HG02588 (cell line): Measurements from ENCODE around the gene LRIG1.

Experiments
- ATAC-seq: cut with Tn5 transposase; IDR thresholded peaks from one replicate; pipeline ENCODE4 v1.9.1; 2021; ENCODE audit warnings: mild to moderate bottlenecking, moderate library complexity; ENCODE audit not compliant: unreplicated experiment

The LRIG1 gene

GRCh38 chr3:66366747-66367146 is 134.1 kb downstream of the LRIG1 start:
- no peak for ATAC-seq

DNA sequence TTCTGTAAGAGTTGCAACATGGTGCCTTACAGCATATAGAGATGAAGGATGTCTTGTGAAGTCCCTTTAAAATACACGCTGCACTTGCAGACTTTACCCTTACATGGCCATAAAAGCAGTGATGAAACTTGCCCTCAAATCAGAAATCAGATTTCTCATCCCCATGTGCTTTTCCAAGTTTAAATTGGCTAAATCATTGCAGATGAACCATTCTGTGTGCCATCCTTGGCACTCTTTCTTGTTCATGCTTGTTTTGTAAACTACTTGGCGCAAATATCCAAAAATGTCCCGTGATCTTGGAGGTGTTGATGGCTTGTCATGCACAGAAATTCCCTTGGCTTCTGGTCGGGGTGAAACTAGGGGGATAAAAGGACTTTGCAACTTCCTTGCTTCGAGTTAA is 135.7 kb downstream of the LRIG1 start:
- no peak for ATAC-seq

- no peak for ATAC-seq
These were observed 137.7 kb downstream of the LRIG1 start for GRCh38 chr3:66363148-66363547.

- no peak for ATAC-seq
These were observed 138.3 kb downstream of the LRIG1 start for GRCh38 chr3:66362541-66362941.

DNA sequence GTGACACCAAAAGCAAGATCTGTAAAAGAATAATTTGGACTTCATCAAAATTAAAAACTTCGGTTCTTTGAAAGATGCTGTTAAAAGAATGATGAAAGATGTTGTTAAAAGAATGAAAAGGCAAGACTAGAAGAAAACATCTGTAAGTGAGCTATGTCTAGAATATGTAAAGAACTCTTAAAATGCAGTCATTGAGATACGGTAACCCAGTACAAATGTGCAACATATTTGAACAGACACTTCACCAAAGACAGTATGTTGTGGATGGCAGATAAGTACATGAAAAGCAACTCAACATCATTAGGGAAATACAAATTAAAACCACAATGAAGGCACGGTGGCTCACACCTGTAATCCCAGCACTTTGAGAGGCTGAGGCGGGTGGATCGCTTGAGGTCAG is 139.5 kb downstream of the LRIG1 start:
- no peak for ATAC-seq

- no peak for ATAC-seq
These were observed 144.8 kb downstream of the LRIG1 start for GRCh38 chr3:66355997-66356396.

DNA sequence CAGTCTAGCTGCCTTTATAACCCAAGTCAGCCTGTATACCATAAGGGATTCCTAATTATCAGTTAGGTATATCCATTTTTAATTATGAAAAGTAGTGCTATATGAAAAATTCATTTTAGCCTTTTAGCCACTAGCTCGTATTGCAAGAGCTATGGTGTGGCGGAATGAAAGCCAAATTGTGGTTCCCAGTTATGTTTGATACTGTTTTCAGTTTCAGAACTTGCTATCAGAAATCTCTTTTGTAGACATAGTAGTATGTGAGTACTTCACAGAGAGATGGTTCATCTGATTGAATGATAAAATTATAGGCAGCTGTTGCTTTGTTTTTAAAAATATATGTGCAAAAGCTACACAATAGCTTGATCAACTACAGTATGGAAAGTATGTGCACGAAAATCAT is 145.4 kb downstream of the LRIG1 start:
- ATAC-seq = no peak

- no peak for ATAC-seq
These were observed 146.8 kb downstream of the LRIG1 start for GRCh38 chr3:66354001-66354400.

GRCh38 chr3:66353530-66353929 is 147.3 kb downstream of the LRIG1 start:
- no peak for ATAC-seq

DNA sequence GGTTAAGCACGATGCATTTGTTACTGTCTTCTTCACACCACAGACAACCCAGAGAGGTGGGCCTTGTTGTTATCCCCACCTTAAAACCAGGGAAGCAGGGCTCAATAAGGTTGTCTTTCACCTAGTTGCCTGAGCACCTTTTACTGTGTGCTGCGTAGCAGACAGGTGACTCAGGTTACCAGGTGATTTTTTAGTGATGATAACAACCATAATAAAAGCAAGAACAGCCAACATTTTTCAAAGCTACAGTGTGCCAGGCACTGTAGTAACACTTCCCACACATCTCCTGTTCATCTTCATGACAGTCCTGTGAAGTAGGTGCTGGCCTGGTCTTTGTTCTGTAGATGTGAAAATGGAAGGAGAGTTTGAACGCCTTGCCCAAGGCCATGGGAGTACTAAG is 147.8 kb downstream of the LRIG1 start:
- ATAC-seq = no peak

DNA sequence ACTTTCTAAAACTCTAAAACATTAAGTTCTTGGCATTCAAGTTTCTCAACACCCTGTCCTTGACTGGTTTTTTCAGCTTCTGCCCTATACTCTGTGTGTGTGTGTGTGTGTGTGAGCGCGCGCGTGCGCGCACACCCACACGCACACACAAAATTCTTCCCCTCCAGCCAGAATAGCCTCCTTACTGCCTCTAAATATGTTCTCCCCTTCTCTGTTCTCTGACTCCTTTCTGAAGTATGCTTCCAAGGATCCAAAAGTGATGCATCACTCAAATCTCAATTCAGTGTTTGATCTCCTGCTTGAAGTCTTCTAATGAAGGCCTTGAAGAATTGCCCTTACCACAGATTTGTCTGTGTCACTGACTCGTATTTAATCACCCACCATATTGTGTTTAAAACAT is 150.2 kb downstream of the LRIG1 start:
- no peak for ATAC-seq

GRCh38 chr3:66348704-66349103 is 152.1 kb downstream of the LRIG1 start:
- ATAC-seq = no peak

DNA sequence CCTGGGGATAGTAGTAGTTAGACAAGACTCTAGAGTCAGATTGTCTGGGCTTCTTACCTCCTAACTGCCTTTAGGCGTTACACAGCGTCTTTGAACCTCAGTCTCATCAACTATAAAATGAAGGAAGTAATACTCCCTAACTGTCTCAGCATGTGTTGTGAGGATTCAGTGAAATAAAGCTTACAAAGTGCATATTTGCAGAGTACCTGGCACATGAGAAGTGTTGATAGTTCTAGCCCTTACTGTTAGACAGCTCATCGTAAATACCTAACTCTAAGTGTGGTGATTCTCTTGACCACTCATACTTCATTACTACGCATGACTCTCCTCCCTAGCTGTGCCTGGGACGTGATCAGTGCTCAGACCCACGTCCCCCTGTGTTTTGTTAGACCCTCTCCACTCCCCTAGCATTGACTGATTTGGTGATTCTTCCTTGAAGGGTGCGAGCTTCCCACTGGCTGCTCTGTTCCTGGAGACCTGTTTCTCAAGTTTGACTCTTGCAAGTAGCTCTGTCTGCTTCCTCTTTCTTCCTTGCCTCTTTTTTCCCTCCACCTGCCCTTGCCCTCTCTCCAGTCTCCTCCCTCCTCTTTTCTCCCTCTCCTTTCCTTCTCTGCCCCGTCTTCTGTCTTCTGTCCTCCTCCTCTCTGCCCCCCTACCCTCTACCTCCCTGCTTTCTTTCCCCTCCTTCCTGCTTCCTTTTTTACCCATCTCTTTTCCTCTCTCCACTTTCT is 155.8 kb downstream of the LRIG1 start:
- ATAC-seq = no peak

GRCh38 chr3:66344391-66344811 is 156.4 kb downstream of the LRIG1 start:
- ATAC-seq = no peak

DNA sequence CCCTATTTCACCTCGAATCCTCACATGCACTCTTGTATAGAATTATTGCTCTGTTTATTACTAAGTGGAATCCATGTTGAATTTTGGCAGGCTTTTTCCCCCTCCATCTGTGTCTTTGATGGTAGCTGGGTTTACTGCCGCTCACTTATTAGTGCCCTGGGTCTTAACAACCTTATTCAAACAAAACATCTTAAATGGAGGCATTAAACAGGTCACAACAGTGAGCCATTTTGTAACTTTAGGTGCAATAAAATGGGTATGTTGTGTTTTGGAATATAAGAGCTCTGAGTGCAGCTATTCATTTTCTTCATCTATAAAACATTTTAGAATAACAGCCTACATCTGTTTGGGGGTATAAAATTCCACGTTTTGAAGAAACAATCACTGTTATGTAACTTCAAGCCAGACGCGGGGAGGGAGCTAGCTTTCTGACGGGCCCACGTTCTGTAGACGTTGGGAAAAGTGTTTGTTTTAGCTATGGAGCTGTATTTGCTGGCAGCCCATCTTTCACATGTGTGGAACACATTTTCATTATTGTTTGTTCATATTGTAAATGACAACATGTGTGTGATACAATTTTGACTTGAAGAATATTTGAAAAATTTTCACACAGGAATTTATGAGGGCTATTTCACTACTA is 158.0 kb downstream of the LRIG1 start:
- no peak for ATAC-seq

DNA sequence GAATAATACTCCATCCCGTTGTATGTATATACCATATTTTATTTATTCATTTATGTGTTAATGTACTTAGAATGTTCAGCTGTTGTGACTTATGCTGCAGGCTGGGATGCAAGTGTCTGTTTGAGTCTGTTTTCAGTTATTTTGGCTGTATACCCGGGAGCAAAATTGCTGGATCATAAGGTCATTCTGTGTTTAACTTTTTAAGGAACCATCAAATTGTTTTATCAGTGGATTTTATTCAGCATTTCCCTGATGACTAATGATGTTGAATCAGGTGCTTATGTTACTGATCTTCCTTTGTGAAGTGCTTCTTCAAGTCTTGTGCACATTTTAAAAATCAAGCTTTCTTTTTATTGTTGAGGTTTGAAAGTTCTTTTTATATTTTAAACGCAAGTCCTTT is 161.9 kb downstream of the LRIG1 start:
- ATAC-seq = no peak

DNA sequence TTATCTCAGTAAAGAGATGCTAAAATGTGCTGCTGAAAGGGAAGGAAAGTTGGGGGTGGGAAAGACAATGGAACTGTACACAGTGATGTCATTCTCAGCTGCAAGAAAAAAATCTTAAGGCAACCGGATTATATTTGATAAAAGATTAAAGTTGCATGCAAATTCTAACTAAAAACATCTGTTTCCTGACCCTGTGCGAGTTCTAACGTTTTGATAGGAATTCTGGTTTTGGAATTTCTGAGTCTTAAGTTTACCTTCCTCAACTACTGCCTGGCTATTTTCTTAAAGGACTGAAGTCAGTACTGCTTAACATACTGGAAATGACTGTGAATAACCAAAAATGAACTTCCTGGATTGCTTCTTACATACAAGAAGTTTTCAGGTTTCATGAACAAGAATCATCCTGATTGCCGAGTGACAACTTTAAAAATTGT is 164.5 kb downstream of the LRIG1 start:
- ATAC-seq = no peak

DNA sequence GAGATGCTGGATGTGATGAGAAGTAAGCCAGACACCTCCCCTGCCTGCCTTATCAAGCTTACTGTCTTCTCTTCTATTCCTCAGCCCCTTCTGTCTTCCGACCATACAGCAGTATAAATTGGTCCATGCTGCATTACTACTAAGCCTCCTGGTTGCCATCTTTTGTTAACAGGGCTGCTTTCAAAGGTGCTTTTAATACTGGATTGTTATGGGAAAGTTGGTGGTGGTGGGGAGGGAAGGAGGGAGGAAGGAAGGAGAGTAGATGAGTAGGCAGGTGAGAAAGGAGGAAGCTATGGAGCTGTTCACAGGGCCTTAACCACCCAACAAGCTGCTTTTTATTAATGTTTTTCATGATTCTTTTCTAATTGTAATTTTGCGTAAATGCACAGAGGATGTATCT is 165.2 kb downstream of the LRIG1 start:
- no peak for ATAC-seq
